HepG2 (cell line): Measurements from ENCODE around the gene P4HB. TPM values are rescaled to one million over a fixed set of nuclear protein-coding genes. Genes with fewer than 3 reads are reported as not detected.

Experiments used
- AGO1 ChIP-seq: fragments of 200-400 bp; formaldehyde crosslinking; IDR thresholded peaks from 2 replicates; pipeline ENCODE4 v1.6.1; 2017; ENCODE audit warnings: mild to moderate bottlenecking, low read depth, low read length, moderate library complexity; ENCODE audit not compliant: poor library complexity, severe bottlenecking
- FOXA1 ChIP-seq, 2 experiments: fragments of 450-650 bp in 1 of 2; sonication (generic) in 1 of 2; formaldehyde crosslinking in 1 of 2; IDR thresholded peaks; 2 replicates each; pipeline versions ENCODE4 v1.4.0 to v1.6.1; 2016 to 2020; ENCODE audit warnings: missing genetic modification reagents in 1 of 2
- GTF3A ChIP-seq: sonication (generic); formaldehyde crosslinking; conservative IDR thresholded peaks from 2 replicates; pipeline ENCODE4 v1.4.0; 2020; ENCODE audit warnings: mild to moderate bottlenecking, missing genetic modification reagents
- KDM6A ChIP-seq: IDR thresholded peaks from 2 replicates; pipeline ENCODE4 v1.6.1; 2016; ENCODE audit warnings: low read depth
- MEF2D ChIP-seq: sonication (generic); formaldehyde crosslinking; IDR thresholded peaks from 2 replicates; pipeline ENCODE4 v1.5.1; 2020; ENCODE audit warnings: mild to moderate bottlenecking, missing genetic modification reagents
- MIER3 ChIP-seq: IDR thresholded peaks from 2 replicates; pipeline ENCODE4 v1.6.1; 2016; ENCODE audit warnings: missing compliant biosample characterization, borderline replicate concordance
- NPAS2 ChIP-seq: sonication (generic); formaldehyde crosslinking; IDR thresholded peaks from 2 replicates; pipeline ENCODE4 v1.8.0; 2022; ENCODE audit warnings: mild to moderate bottlenecking, missing genetic modification reagents, borderline replicate concordance
- RARG ChIP-seq: sonication (generic); formaldehyde crosslinking; IDR thresholded peaks from 2 replicates; pipeline ENCODE4 v1.4.0; 2020; ENCODE audit warnings: low read depth, mild to moderate bottlenecking, missing genetic modification reagents
- RBFOX2 ChIP-seq: fragments of 200-400 bp; formaldehyde crosslinking; IDR thresholded peaks from 2 replicates; pipeline ENCODE4 v1.6.1; 2017; ENCODE audit warnings: low read depth, mild to moderate bottlenecking, low read length
- RBM22 ChIP-seq: fragments of 200-400 bp; formaldehyde crosslinking; optimal IDR thresholded peaks from 2 replicates; pipeline ENCODE3; 2017; ENCODE audit warnings: mild to moderate bottlenecking, low read length, moderate library complexity
- STAT5B ChIP-seq: sonication (generic); formaldehyde crosslinking; IDR thresholded peaks from 2 replicates; pipeline ENCODE4 v1.4.0; 2020; ENCODE audit warnings: missing genetic modification reagents
- ZNF3 ChIP-seq: IDR thresholded peaks from 2 replicates; pipeline ENCODE4 v1.7.0; 2017; ENCODE audit warnings: inconsistent platforms
- ZNF337 ChIP-seq: sonication (generic); formaldehyde crosslinking; IDR thresholded peaks from 2 replicates; pipeline ENCODE4 v1.5.1; 2020; ENCODE audit warnings: missing genetic modification reagents, low read depth, mild to moderate bottlenecking, borderline replicate concordance
- ZNF34 ChIP-seq: sonication (generic); formaldehyde crosslinking; IDR thresholded peaks from 2 replicates; pipeline ENCODE4 v1.4.0; 2020; ENCODE audit warnings: mild to moderate bottlenecking, missing genetic modification reagents, borderline replicate concordance
- ZNF383 ChIP-seq: sonication (generic); formaldehyde crosslinking; IDR thresholded peaks from 2 replicates; pipeline ENCODE4 v1.4.0; 2020; ENCODE audit warnings: missing genetic modification reagents, mild to moderate bottlenecking, borderline replicate concordance
- ZNF549 ChIP-seq: sonication (generic); formaldehyde crosslinking; IDR thresholded peaks from 2 replicates; pipeline ENCODE4 v1.5.0; 2020; ENCODE audit warnings: missing genetic modification reagents
- ZNF558 ChIP-seq: sonication (generic); formaldehyde crosslinking; IDR thresholded peaks from 2 replicates; pipeline ENCODE4 v1.9.0; 2022; ENCODE audit warnings: mild to moderate bottlenecking, missing genetic modification reagents, borderline replicate concordance
- ZNF572 ChIP-seq: sonication (generic); formaldehyde crosslinking; IDR thresholded peaks from 2 replicates; pipeline ENCODE4 v1.5.1; 2020; ENCODE audit warnings: mild to moderate bottlenecking, missing genetic modification reagents
- ZNF589 ChIP-seq: sonication (generic); formaldehyde crosslinking; conservative IDR thresholded peaks from 2 replicates; pipeline ENCODE4 v1.8.0; 2022; ENCODE audit warnings: mild to moderate bottlenecking, moderate library complexity, missing genetic modification reagents
- ZNF615 ChIP-seq: sonication (generic); formaldehyde crosslinking; IDR thresholded peaks from 2 replicates; pipeline ENCODE4 v1.5.0; 2020; ENCODE audit warnings: mild to moderate bottlenecking, missing genetic modification reagents, borderline replicate concordance
- polyA plus RNA-seq, 8 experiments: library from polyadenylated mRNA; depleted of rRNA in 3 of 8; stranded (reverse) in 7 of 8; unstranded in 1 of 8; fragments of >200 nt; fragmentation: Illumina TruSeq in 4 of 8; extraction: Trizol in 4 of 8; gene quantifications; 2 replicates each; pipeline versions ENCODE4 v1.2.1 to v1.2.3, GENCODE V29; 2011 to 2016; ENCODE audit warnings: low read depth in 4 of 8, missing spikeins in 1 of 8, mixed read lengths in 1 of 8; ENCODE audit not compliant: insufficient read depth in 1 of 8
- total RNA-seq, 5 experiments: library from RNA; depleted of rRNA; stranded (reverse); fragments of >200 nt; fragmentation: Illumina TruSeq; extraction: Trizol; gene quantifications; 2 replicates each; pipeline ENCODE4 v1.2.3, GENCODE V29; 2016; ENCODE audit warnings: low read depth in 1 of 5
- TF ChIP-seq, protein P1 (sequence below): IDR thresholded peaks from 2 replicates; pipeline ENCODE4 v1.6.1; 2018; ENCODE audit warnings: missing genetic modification reagents, mild to moderate bottlenecking, missing compliant biosample characterization
- TF ChIP-seq, protein P2 (sequence below): sonication (generic); formaldehyde crosslinking; conservative IDR thresholded peaks from 2 replicates; pipeline ENCODE4 v1.4.0; 2020; ENCODE audit warnings: missing genetic modification reagents
- TF ChIP-seq, protein P3 (sequence below): sonication (generic); formaldehyde crosslinking; IDR thresholded peaks from 2 replicates; pipeline ENCODE4 v1.5.1; 2020; ENCODE audit warnings: mild to moderate bottlenecking, missing genetic modification reagents, moderate library complexity
- TF ChIP-seq, protein P4 (sequence below): sonication (generic); formaldehyde crosslinking; IDR thresholded peaks from 2 replicates; pipeline ENCODE4 v1.8.0; 2022; ENCODE audit warnings: missing genetic modification reagents, low read depth, mild to moderate bottlenecking, borderline replicate concordance
- TF ChIP-seq, protein P5 (sequence below): sonication (generic); formaldehyde crosslinking; IDR thresholded peaks from 2 replicates; pipeline ENCODE4 v1.8.0; 2023; ENCODE audit warnings: mild to moderate bottlenecking, missing genetic modification reagents

Gene P4HB
- total and polyA plus RNA-seq, 2 of the 13 experiments (the other 11 are each of a cell fraction or from before 2014, with no cell fraction given) = 185 to 782 TPM

DNA sequence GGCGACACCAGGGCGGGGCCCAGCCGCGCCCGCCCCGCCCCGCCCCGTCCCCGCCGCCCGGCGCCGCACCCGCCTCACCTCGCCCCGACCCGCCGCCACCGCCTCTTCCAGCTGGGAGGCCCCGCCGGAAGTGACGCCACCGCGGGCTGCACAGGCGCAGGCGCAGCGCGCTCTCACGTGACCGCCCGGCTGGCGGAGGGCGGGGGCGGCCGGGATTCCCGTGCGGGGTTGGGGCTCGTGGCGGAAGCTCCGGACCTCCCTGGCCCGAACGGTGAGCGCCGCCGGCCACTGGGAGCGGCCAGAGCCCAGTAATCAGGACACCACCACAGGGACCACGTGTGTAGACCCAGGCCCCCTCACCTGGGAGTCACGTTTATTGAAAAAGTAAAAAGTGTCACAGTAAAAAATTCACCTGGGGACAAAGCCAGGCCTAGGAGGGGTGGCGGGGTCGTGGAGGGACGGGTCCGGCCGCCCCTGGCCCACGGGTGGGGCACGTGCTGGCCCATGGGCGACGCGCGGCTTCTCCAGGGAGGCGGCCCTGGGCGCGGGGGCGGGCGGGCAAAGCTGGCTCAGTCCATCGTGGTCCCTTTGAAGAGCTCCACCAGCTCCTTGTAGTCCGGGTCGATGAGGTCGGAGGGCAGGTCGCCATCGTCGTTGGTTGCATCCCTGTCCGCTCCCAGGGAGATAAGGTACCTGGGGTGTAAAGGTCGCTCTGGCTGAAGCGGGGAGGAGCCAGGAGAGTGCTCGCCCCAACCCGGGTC is 27.0 kb downstream of the P4HB start, which contains the start of gene MCRIP1 (continued):
- TF ChIP-seq MIER3 (CRISPR knock-in tag) = peak; percentile 13
- TF ChIP-seq RBFOX2 = peak; percentile 97
- TF ChIP-seq ZNF34 (CRISPR knock-in tag) = peak; percentile 78; the same call in 1 of the 2 replicates
- TF ChIP-seq RARG = peak; percentile 94; the same call in 1 of the 2 replicates
- no peak for TF ChIP-seq NPAS2 (CRISPR knock-in tag)
- TF ChIP-seq, protein P1, sequence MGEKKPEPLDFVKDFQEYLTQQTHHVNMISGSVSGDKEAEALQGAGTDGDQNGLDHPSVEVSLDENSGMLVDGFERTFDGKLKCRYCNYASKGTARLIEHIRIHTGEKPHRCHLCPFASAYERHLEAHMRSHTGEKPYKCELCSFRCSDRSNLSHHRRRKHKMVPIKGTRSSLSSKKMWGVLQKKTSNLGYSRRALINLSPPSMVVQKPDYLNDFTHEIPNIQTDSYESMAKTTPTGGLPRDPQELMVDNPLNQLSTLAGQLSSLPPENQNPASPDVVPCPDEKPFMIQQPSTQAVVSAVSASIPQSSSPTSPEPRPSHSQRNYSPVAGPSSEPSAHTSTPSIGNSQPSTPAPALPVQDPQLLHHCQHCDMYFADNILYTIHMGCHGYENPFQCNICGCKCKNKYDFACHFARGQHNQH (CRISPR knock-in tag) = peak; percentile 57
- TF ChIP-seq, protein P2, sequence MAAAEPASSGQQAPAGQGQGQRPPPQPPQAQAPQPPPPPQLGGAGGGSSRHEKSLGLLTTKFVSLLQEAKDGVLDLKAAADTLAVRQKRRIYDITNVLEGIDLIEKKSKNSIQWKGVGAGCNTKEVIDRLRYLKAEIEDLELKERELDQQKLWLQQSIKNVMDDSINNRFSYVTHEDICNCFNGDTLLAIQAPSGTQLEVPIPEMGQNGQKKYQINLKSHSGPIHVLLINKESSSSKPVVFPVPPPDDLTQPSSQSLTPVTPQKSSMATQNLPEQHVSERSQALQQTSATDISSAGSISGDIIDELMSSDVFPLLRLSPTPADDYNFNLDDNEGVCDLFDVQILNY (CRISPR knock-in tag) = no peak; the same call in 1 of the 2 replicates
- TF ChIP-seq GTF3A (CRISPR knock-in tag) = peak; percentile 77; the same call in 1 of the 2 replicates
- peak; percentile 80; the same call in 1 of the 2 replicates for TF ChIP-seq ZNF549
- no peak; the same call in 1 of the 2 replicates for TF ChIP-seq ZNF572 (CRISPR knock-in tag)
- peak; percentile 99 for TF ChIP-seq ZNF615 (CRISPR knock-in tag)
- TF ChIP-seq ZNF383 = peak; percentile 87
- no peak; the same call in 1 of the 2 replicates for TF ChIP-seq ZNF3
- 0 out of 2 replicates have a peak, but pooled peaks have one; percentile 26 for TF ChIP-seq ZNF337 (CRISPR knock-in tag)
- TF ChIP-seq, protein P3, sequence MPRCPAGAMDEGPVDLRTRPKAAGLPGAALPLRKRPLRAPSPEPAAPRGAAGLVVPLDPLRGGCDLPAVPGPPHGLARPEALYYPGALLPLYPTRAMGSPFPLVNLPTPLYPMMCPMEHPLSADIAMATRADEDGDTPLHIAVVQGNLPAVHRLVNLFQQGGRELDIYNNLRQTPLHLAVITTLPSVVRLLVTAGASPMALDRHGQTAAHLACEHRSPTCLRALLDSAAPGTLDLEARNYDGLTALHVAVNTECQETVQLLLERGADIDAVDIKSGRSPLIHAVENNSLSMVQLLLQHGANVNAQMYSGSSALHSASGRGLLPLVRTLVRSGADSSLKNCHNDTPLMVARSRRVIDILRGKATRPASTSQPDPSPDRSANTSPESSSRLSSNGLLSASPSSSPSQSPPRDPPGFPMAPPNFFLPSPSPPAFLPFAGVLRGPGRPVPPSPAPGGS (CRISPR knock-in tag) = peak; percentile 92
- TF ChIP-seq ZNF558 (CRISPR knock-in tag) = peak; percentile 66; the same call in 1 of the 2 replicates
- peak; percentile 48 for TF ChIP-seq AGO1
- peak; percentile 36; the same call in 1 of the 2 replicates for TF ChIP-seq MEF2D (CRISPR knock-in tag)
- TF ChIP-seq RBM22 = no peak
- TF ChIP-seq, protein P4, sequence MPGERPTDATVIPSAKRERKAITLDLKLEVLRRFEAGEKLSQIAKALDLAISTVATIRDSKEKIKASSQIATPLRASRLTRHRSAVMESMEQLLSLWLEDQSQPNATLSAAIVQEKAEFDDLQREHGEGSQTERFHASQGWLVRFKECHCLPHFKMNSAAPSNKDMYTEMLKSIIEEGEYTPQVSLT (CRISPR knock-in tag) = no peak; the same call in 1 of the 2 replicates
- 0 out of 2 replicates have a peak, but pooled peaks have one; percentile 20 for TF ChIP-seq STAT5B (CRISPR knock-in tag)
- peak; percentile 94 for TF ChIP-seq ZNF589 (CRISPR knock-in tag)
- no peak for TF ChIP-seq FOXA1 (IDR thresholded peaks at IDR 0.05)
- TF ChIP-seq FOXA1 (CRISPR knock-in tag; IDR thresholded peaks at IDR 0.05) = no peak
- TF ChIP-seq, protein P5, sequence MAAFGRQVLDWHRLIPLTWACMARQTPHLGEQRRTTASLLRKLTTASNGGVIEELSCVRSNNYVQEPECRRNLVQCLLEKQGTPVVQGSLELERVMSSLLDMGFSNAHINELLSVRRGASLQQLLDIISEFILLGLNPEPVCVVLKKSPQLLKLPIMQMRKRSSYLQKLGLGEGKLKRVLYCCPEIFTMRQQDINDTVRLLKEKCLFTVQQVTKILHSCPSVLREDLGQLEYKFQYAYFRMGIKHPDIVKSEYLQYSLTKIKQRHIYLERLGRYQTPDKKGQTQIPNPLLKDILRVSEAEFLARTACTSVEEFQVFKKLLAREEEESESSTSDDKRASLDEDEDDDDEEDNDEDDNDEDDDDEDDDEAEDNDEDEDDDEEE (CRISPR knock-in tag) = no peak
- 0 out of 2 replicates have a peak, but pooled peaks have one; percentile 50 for TF ChIP-seq KDM6A (CRISPR knock-in tag)
